ENCODE results near the gene TF.

DNA sequence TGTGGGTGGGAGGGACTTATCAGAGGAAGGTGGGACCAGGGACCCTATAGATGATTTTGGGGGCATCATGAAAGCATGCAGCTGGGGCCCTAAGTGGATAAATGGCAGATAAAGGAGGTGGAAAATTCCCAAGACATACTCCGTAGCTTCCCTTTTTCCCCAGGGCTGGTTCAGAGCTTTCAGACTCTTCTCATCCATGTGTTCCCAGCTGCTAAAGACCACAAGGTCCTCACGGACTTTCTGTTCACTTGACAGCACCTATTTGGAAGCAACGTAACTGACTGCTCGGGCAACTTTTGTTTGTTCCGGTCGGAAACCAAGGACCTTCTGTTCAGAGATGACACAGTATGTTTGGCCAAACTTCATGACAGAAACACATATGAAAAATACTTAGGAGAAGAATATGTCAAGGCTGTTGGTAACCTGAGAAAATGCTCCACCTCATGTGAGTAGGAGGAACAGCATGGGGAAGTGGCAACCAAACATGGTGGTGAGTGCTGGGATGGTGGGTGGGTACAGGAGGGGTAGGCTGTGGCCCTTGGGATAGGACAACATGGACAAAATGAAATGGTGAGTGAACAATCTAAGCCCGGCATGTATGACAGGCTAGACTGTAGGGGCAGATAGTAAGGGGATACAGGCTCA, 30.7 kb downstream of the TF start:
- TF ChIP-seq NRF1 (IDR thresholded peaks at IDR 0.05; ENCODE audit: low read depth, low read length), result no peak
- TF ChIP-seq, protein P1, sequence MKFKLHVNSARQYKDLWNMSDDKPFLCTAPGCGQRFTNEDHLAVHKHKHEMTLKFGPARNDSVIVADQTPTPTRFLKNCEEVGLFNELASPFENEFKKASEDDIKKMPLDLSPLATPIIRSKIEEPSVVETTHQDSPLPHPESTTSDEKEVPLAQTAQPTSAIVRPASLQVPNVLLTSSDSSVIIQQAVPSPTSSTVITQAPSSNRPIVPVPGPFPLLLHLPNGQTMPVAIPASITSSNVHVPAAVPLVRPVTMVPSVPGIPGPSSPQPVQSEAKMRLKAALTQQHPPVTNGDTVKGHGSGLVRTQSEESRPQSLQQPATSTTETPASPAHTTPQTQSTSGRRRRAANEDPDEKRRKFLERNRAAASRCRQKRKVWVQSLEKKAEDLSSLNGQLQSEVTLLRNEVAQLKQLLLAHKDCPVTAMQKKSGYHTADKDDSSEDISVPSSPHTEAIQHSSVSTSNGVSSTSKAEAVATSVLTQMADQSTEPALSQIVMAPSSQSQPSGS (IDR thresholded peaks at IDR 0.05; ENCODE audit: low read length), result no peak
